ENCODE data around the gene NCOA5.

NCOA5 gene

DNA sequence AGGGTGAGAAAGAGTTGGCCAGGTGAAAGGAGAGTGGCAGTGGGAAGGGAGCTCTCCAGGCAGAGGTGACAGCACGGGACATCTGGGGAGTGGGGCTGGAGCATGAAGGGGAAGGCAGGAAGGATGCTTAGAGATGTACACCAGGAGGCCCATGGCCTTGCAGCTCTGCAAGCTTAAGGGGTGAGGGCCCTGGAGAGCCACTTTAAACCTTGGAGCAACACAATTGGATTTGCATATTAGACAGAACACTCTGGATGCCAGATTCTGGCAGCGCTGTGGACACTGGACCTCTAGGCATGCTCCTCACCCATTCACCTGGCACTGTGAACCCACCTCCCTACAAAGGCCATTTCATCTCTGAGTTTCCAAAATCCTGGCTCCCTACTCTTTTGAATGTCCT lies 24.7 kb upstream of the NCOA5 start:
- no peaks in the 10 kb centered on the region for H3K79me1 ChIP-seq (ENCODE audit: low read depth, low read length)
- no peak overlapping the region for H3K14ac ChIP-seq (ENCODE audit: low read length)
- WGBS, 2 donors (ENCODE audit: extremely low coverage in 2 of 2, insufficient read length in 2 of 2, insufficient replicate concordance in 1 of 2) = no CpG with 5 or more reads among the region's 2 CpGs
- peaks cover 0 to 3% of the 10 kb centered on the region in 2 donors for H3K4me1 ChIP-seq (ENCODE audit: control insufficient read depth in 2 of 2, insufficient read depth in 1 of 2, low read depth in 1 of 2, low read length in 2 of 2)
- H3K23ac ChIP-seq (ENCODE audit: low read depth, low read length, poor library complexity) = no peak overlapping the region
- H3K27me3 ChIP-seq (ENCODE audit: control insufficient read depth in 3 of 3, insufficient read depth in 3 of 3, low read depth in 1 of 3, low read length in 3 of 3) = peaks cover 0 to 63% (median 4%) of the 10 kb centered on the region in 3 experiments
- H2BK12ac ChIP-seq (ENCODE audit: low read length) = no peak overlapping the region
- no peak for DNase-seq (ENCODE audit: low spot score)
- H3K9ac ChIP-seq (ENCODE audit: low read depth, low read length, poor library complexity) = no peak overlapping the region
- no peak overlapping the region for H3K4me2 ChIP-seq (ENCODE audit: insufficient read depth, low read length, poor library complexity, severe bottlenecking)
- no peak overlapping the region for H3K27ac ChIP-seq (replicated peaks; ENCODE audit: low read length)
- no peak overlapping the region for H2AK5ac ChIP-seq (ENCODE audit: low read depth, low read length)
- no peaks in the 10 kb centered on the region for H3K36me3 ChIP-seq (replicated peaks in 1 of 2; ENCODE audit: control insufficient read depth in 2 of 2, insufficient read depth in 2 of 2, low read length in 2 of 2)
- no peak overlapping the region for H2BK15ac ChIP-seq (ENCODE audit: low read length)
- H3K9me3 ChIP-seq (replicated peaks in 1 of 2; ENCODE audit: control insufficient read depth in 2 of 2, insufficient read depth in 1 of 2, low read depth in 1 of 2, low read length in 2 of 2) = no peaks in the 10 kb centered on the region
- H3K18ac ChIP-seq (ENCODE audit: low read length) = no peak overlapping the region
- no peak overlapping the region for H2BK120ac ChIP-seq (ENCODE audit: low read depth, low read length)
- no peak overlapping the region for H2BK5ac ChIP-seq (ENCODE audit: low read length)
- H4K8ac ChIP-seq (ENCODE audit: low read depth, low read length) = no peak overlapping the region
- H3K4ac ChIP-seq (ENCODE audit: low read length) = no peak overlapping the region
- no peak overlapping the region for H2AFZ ChIP-seq (ENCODE audit: low read length)
- no peak overlapping the region for H3K4me3 ChIP-seq (ENCODE audit: low read length in 2 of 2)
- H4K91ac ChIP-seq (ENCODE audit: low read depth, low read length, poor library complexity) = no peak overlapping the region

DNA sequence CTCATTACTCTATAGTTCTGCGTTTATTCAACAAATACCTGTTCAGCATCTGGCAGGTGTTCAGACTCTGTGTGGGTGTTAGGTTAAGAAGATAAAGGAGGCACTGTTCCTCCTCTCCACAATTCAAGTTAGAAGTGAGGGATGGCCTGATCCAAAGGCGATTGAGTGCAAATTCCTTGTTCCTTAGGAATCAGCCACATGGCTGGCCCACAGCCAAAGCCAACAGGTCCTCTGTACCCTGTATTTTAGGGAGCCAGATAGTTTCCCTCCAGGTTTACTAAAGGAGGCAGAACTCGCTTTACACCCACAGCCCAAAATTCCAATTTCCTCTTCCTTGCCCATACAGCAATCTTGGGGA lies 23.3 kb upstream of the NCOA5 start:
- Histone ChIP-seq H3K18ac (ENCODE audit: low read length) (no peak overlapping the region), H3K4me2 (ENCODE audit: insufficient read depth, low read length, poor library complexity, severe bottlenecking) (no peak overlapping the region), H2BK15ac (ENCODE audit: low read length) (no peak overlapping the region)

DNA sequence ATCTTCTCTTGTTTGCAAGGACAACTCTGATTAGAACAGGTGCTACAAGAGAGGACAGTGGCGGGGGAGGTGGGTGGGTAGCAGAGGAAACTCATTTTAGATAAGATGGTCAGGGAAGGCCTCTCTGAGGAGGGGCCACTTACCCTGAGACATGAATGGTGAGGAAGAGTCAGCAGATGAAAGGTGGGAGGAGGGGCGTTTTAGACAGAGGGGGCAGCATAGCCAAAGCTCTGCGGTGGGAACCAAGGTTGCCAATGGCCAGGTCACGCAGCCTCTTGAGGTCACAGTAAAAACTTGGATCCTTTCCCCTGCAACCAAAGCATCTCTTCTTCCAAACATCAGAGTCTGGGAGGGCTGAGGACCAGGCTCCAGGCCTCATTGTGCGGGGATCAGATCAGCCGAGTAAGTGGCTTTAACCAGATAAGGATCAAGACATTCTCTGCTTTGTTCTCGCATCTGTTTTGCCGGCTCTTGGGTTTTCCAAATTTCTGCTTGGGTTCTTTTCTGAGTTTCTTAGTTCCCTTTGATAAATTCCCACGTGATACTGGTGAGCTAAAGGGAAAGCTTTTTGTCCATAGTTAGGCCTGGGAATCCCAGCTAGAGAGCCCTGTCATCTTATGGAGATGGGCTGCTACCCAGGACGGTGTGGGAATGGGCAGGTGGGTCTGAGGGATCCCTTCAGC lies 22.8 kb upstream of the NCOA5 start:
- H3K18ac ChIP-seq (ENCODE audit: low read length) = no peak overlapping the region
- no peak overlapping the region for H3K4me3 ChIP-seq (ENCODE audit: low read length in 2 of 2)
- no peak overlapping the region for H3K27ac ChIP-seq (replicated peaks; ENCODE audit: low read length)
- no peak overlapping the region for H3K4ac ChIP-seq (ENCODE audit: low read length)
- H2BK120ac ChIP-seq (ENCODE audit: low read depth, low read length) = no peak overlapping the region
- H3K23ac ChIP-seq (ENCODE audit: low read depth, low read length, poor library complexity) = no peak overlapping the region
- no peak overlapping the region for H3K4me2 ChIP-seq (ENCODE audit: insufficient read depth, low read length, poor library complexity, severe bottlenecking)
- peaks cover 0 to 56% (median 5%) of the 10 kb centered on the region in 3 experiments for H3K27me3 ChIP-seq (ENCODE audit: control insufficient read depth in 3 of 3, insufficient read depth in 3 of 3, low read depth in 1 of 3, low read length in 3 of 3)
- DNase-seq (ENCODE audit: low spot score) = no peak
- H3K9me3 ChIP-seq (replicated peaks in 1 of 2; ENCODE audit: control insufficient read depth in 2 of 2, insufficient read depth in 1 of 2, low read depth in 1 of 2, low read length in 2 of 2) = no peaks in the 10 kb centered on the region
- no peak overlapping the region for H3K14ac ChIP-seq (ENCODE audit: low read length)
- no peaks in the 10 kb centered on the region for H3K36me3 ChIP-seq (replicated peaks in 1 of 2; ENCODE audit: control insufficient read depth in 2 of 2, insufficient read depth in 2 of 2, low read length in 2 of 2)
- H4K8ac ChIP-seq (ENCODE audit: low read depth, low read length) = no peak overlapping the region
- no peaks in the 10 kb centered on the region for H3K79me1 ChIP-seq (ENCODE audit: low read depth, low read length)
- H3K4me1 ChIP-seq (ENCODE audit: control insufficient read depth in 2 of 2, insufficient read depth in 1 of 2, low read depth in 1 of 2, low read length in 2 of 2) = peaks cover 0 to 1% of the 10 kb centered on the region in 2 donors
- H3K9ac ChIP-seq (ENCODE audit: low read depth, low read length, poor library complexity) = no peak overlapping the region
- no CpG with 5 or more reads among the region's 10 CpGs for WGBS, 2 donors (ENCODE audit: extremely low coverage in 2 of 2, insufficient read length in 2 of 2, insufficient replicate concordance in 1 of 2)
- no peak overlapping the region for H2BK15ac ChIP-seq (ENCODE audit: low read length)
- H2AFZ ChIP-seq (ENCODE audit: low read length) = no peak overlapping the region
- no peak overlapping the region for H2AK5ac ChIP-seq (ENCODE audit: low read depth, low read length)
- H2BK12ac ChIP-seq (ENCODE audit: low read length) = no peak overlapping the region
- H4K91ac ChIP-seq (ENCODE audit: low read depth, low read length, poor library complexity) = no peak overlapping the region
- no peak overlapping the region for H2BK5ac ChIP-seq (ENCODE audit: low read length)

More for the DNA sequence above, 23.3 kb upstream of the NCOA5 start:
- H2AK5ac ChIP-seq (ENCODE audit: low read depth, low read length) = no peak overlapping the region
- H3K79me1 ChIP-seq (ENCODE audit: low read depth, low read length) = no peaks in the 10 kb centered on the region
- WGBS, 2 donors (ENCODE audit: extremely low coverage in 2 of 2, insufficient read length in 2 of 2, insufficient replicate concordance in 1 of 2) = no CpG with 5 or more reads among the region's 3 CpGs
- H3K4me3 ChIP-seq (ENCODE audit: low read length in 2 of 2) = no peak overlapping the region
- DNase-seq (ENCODE audit: low spot score) = no peak
- H2BK5ac ChIP-seq (ENCODE audit: low read length) = no peak overlapping the region
- H3K27ac ChIP-seq (replicated peaks; ENCODE audit: low read length) = no peak overlapping the region
- no peak overlapping the region for H3K23ac ChIP-seq (ENCODE audit: low read depth, low read length, poor library complexity)
- no peak overlapping the region for H3K9ac ChIP-seq (ENCODE audit: low read depth, low read length, poor library complexity)
- H2BK12ac ChIP-seq (ENCODE audit: low read length) = no peak overlapping the region
- H3K36me3 ChIP-seq (replicated peaks in 1 of 2; ENCODE audit: control insufficient read depth in 2 of 2, insufficient read depth in 2 of 2, low read length in 2 of 2) = no peaks in the 10 kb centered on the region
- H3K9me3 ChIP-seq (replicated peaks in 1 of 2; ENCODE audit: control insufficient read depth in 2 of 2, insufficient read depth in 1 of 2, low read depth in 1 of 2, low read length in 2 of 2) = no peaks in the 10 kb centered on the region
- H3K4ac ChIP-seq (ENCODE audit: low read length) = no peak overlapping the region
- H2BK120ac ChIP-seq (ENCODE audit: low read depth, low read length) = no peak overlapping the region
- peaks cover 0 to 62% (median 5%) of the 10 kb centered on the region in 3 experiments for H3K27me3 ChIP-seq (ENCODE audit: control insufficient read depth in 3 of 3, insufficient read depth in 3 of 3, low read depth in 1 of 3, low read length in 3 of 3)
- H4K8ac ChIP-seq (ENCODE audit: low read depth, low read length) = no peak overlapping the region
- no peak overlapping the region for H3K14ac ChIP-seq (ENCODE audit: low read length)
- H4K91ac ChIP-seq (ENCODE audit: low read depth, low read length, poor library complexity) = no peak overlapping the region
- H2AFZ ChIP-seq (ENCODE audit: low read length) = no peak overlapping the region
- H3K4me1 ChIP-seq (ENCODE audit: control insufficient read depth in 2 of 2, insufficient read depth in 1 of 2, low read depth in 1 of 2, low read length in 2 of 2) = peaks cover 0 to 3% of the 10 kb centered on the region in 2 donors

DNA sequence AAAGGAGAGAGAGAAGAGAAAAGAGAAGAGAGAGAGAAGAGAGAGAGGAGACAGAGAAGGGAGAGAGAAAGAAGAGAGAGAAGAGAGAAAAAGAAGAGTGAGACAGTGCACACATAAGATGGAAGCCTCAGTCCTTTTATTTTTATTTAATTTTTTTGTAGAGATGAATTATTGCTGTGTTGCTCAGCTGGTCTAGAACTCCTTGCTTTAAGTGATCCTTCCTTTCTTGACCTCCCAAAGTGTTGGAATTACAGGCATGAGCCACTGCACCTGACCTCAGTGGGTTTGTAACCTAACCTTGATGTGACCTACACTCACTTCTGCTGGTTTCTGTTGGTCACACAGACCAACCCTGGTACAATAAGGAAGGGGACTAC lies 22.1 kb upstream of the NCOA5 start:
- no peak overlapping the region for H2BK15ac ChIP-seq (ENCODE audit: low read length)
- no peaks in the 10 kb centered on the region for H3K9me3 ChIP-seq (replicated peaks in 1 of 2; ENCODE audit: control insufficient read depth in 2 of 2, insufficient read depth in 1 of 2, low read depth in 1 of 2, low read length in 2 of 2)
- H3K14ac ChIP-seq (ENCODE audit: low read length) = no peak overlapping the region
- H2AK5ac ChIP-seq (ENCODE audit: low read depth, low read length) = no peak overlapping the region
- H2BK12ac ChIP-seq (ENCODE audit: low read length) = no peak overlapping the region
- H3K27me3 ChIP-seq (ENCODE audit: control insufficient read depth in 3 of 3, insufficient read depth in 3 of 3, low read depth in 1 of 3, low read length in 3 of 3) = peaks cover 0 to 54% (median 5%) of the 10 kb centered on the region in 3 experiments
- no peak overlapping the region for H3K4ac ChIP-seq (ENCODE audit: low read length)
- no peak overlapping the region for H3K18ac ChIP-seq (ENCODE audit: low read length)
- DNase-seq (ENCODE audit: low spot score) = no peak
- no peak overlapping the region for H3K9ac ChIP-seq (ENCODE audit: low read depth, low read length, poor library complexity)
- no peak overlapping the region for H3K4me2 ChIP-seq (ENCODE audit: insufficient read depth, low read length, poor library complexity, severe bottlenecking)
- no peaks in the 10 kb centered on the region for H3K4me1 ChIP-seq (ENCODE audit: control insufficient read depth in 2 of 2, insufficient read depth in 1 of 2, low read depth in 1 of 2, low read length in 2 of 2)
- no peak overlapping the region for H2BK5ac ChIP-seq (ENCODE audit: low read length)
- no peak overlapping the region for H3K23ac ChIP-seq (ENCODE audit: low read depth, low read length, poor library complexity)
- H3K36me3 ChIP-seq (replicated peaks in 1 of 2; ENCODE audit: control insufficient read depth in 2 of 2, insufficient read depth in 2 of 2, low read length in 2 of 2) = no peaks in the 10 kb centered on the region
- H2BK120ac ChIP-seq (ENCODE audit: low read depth, low read length) = no peak overlapping the region
- no peak overlapping the region for H3K27ac ChIP-seq (replicated peaks; ENCODE audit: low read length)
- H3K4me3 ChIP-seq (ENCODE audit: low read length in 2 of 2) = no peak overlapping the region
- H4K91ac ChIP-seq (ENCODE audit: low read depth, low read length, poor library complexity) = no peak overlapping the region
- no peaks in the 10 kb centered on the region for H3K79me1 ChIP-seq (ENCODE audit: low read depth, low read length)
- H2AFZ ChIP-seq (ENCODE audit: low read length) = no peak overlapping the region
- H4K8ac ChIP-seq (ENCODE audit: low read depth, low read length) = no peak overlapping the region

Data from neuronal stem cell (in vitro differentiated cells).